ENCODE measurements around the gene PODXL2. TPM values are rescaled to one million over a fixed set of nuclear protein-coding genes. Genes with fewer than 3 reads are reported as not detected.

The PODXL2 gene
- total RNA-seq, 4 donors from 2014 or later = 1.5 to 3.2 (median 2.0) TPM

- Histone ChIP-seq H3K27me3 (no peaks in the 10 kb centered on the region), H3K4me1 (peaks cover 0 to 5% of the 10 kb centered on the region in 2 donors), H3K36me3 (no peaks in the 10 kb centered on the region), H3K27ac (no peak overlapping the region), H3K4me3 (no peak overlapping the region), H3K9me3 (no peaks in the 10 kb centered on the region)
- TF ChIP-seq POLR2A (IDR thresholded peaks at IDR 0.05) (no peak), CTCF (IDR thresholded peaks at IDR 0.05 in 4 of 5, conservative IDR thresholded peaks at IDR 0.05 in 1 of 5) (no peak)
- in situ Hi-C loops (cut with MboI; ENCODE audit: low sequenced_read_pairs in 4 of 4) (loop anchor here in 2 of 4 donors (10.0 kb wide), 2 partner anchors 317 to 327 kb away; no protein-coding TSS in a partner anchor), intact Hi-C loops (cut with DNase I; ENCODE audit: low total_unique reads) (no loop called here)
- no peak for DNase-seq
- no peak for ATAC-seq
Measured at GRCh38 chr3:127647845-127648204, 18.8 kb downstream of the PODXL2 start.

- in situ Hi-C loops (cut with MboI; ENCODE audit: low sequenced_read_pairs in 4 of 4) = loop anchor here (10.0 to 25.0 kb wide), 4 partner anchors 185 to 315 kb away; no protein-coding TSS in a partner anchor
- no peak for DNase-seq
Measured at GRCh38 chr3:127650236-127650635, 21.3 kb downstream of the PODXL2 start.

GRCh38 chr3:127651516-127652172 is 22.7 kb downstream of the PODXL2 start:
- no peak overlapping the region for H3K27ac ChIP-seq
- no peak for ATAC-seq
- intact Hi-C loops (cut with DNase I; ENCODE audit: low total_unique reads) (loop anchor here (1.0 kb wide), 3 partner anchors 43 to 320 kb away; no protein-coding TSS in a partner anchor), in situ Hi-C loops (cut with MboI; ENCODE audit: low sequenced_read_pairs in 4 of 4) (loop anchor here (10.0 to 25.0 kb wide), 4 partner anchors 183 to 313 kb away; no protein-coding TSS in a partner anchor)
- DNase-seq = no peak
- no peaks in the 10 kb centered on the region for H3K27me3 ChIP-seq
- H3K4me3 ChIP-seq = no peak overlapping the region
- H3K4me1 ChIP-seq = peaks cover 0 to 5% of the 10 kb centered on the region in 2 donors
- no peaks in the 10 kb centered on the region for H3K36me3 ChIP-seq
- H3K9me3 ChIP-seq = no peaks in the 10 kb centered on the region
- no peak for TF ChIP-seq POLR2A (IDR thresholded peaks at IDR 0.05)
- no peak for TF ChIP-seq CTCF (IDR thresholded peaks at IDR 0.05 in 4 of 5, conservative IDR thresholded peaks at IDR 0.05 in 1 of 5)

More at GRCh38 chr3:127650236-127650635, 21.3 kb downstream of the PODXL2 start:
- no peaks in the 10 kb centered on the region for H3K36me3 ChIP-seq
- intact Hi-C loops (cut with DNase I; ENCODE audit: low total_unique reads) = no loop called here
- no peaks in the 10 kb centered on the region for H3K9me3 ChIP-seq
- no peak overlapping the region for H3K27ac ChIP-seq
- H3K27me3 ChIP-seq = no peaks in the 10 kb centered on the region
- no peak overlapping the region for H3K4me3 ChIP-seq
- H3K4me1 ChIP-seq = peaks cover 0 to 5% of the 10 kb centered on the region in 2 donors
- no peak for ATAC-seq
- TF ChIP-seq CTCF (IDR thresholded peaks at IDR 0.05 in 4 of 5, conservative IDR thresholded peaks at IDR 0.05 in 1 of 5) = no peak
- TF ChIP-seq POLR2A (IDR thresholded peaks at IDR 0.05) = no peak

- H3K27me3 ChIP-seq = no peaks in the 10 kb centered on the region
- no peaks in the 10 kb centered on the region for H3K9me3 ChIP-seq
- no peak overlapping the region for H3K4me3 ChIP-seq
- ATAC-seq (peak; percentile 78 to 89), DNase-seq (no peak)
- TF ChIP-seq POLR2A (IDR thresholded peaks at IDR 0.05) (no peak), CTCF (IDR thresholded peaks at IDR 0.05 in 4 of 5, conservative IDR thresholded peaks at IDR 0.05 in 1 of 5) (peak; percentile 87 to 97 (median 90))
- in situ Hi-C loops (cut with MboI; ENCODE audit: low sequenced_read_pairs in 4 of 4) (loop anchor here (10.0 to 25.0 kb wide), 4 partner anchors 182 to 312 kb away; no protein-coding TSS in a partner anchor), intact Hi-C loops (cut with DNase I; ENCODE audit: low total_unique reads) (loop anchor here (1.0 kb wide), 3 partner anchors 42 to 319 kb away; no protein-coding TSS in a partner anchor)
- H3K4me1 ChIP-seq = peaks cover 0 to 5% of the 10 kb centered on the region in 2 donors
- H3K36me3 ChIP-seq = no peaks in the 10 kb centered on the region
- no peak overlapping the region for H3K27ac ChIP-seq
Measured at GRCh38 chr3:127652246-127652995, 23.4 kb downstream of the PODXL2 start.

Measured in gastrocnemius medialis (tissue), 4 donors.